ENCODE measurements around the gene ATP13A4.

GRCh38 chr3:193585530-193585929, 30.8 kb upstream of the ATP13A4 start:
- no peak for TF ChIP-seq ZFP3 (CRISPR knock-in tag; IDR thresholded peaks at IDR 0.05)
- TF ChIP-seq PATZ1 (CRISPR knock-in tag; IDR thresholded peaks at IDR 0.05; ENCODE audit: borderline replicate concordance): no peak
- TF ChIP-seq ZFP30 (CRISPR knock-in tag; IDR thresholded peaks at IDR 0.05): no peak
- no peak for TF ChIP-seq ISL1 (CRISPR knock-in tag; IDR thresholded peaks at IDR 0.05)
